ENCODE data around the gene CLTC. TPM values are rescaled to one million over a fixed set of nuclear protein-coding genes. Genes with fewer than 3 reads are reported as not detected.
A peak's percentile ranks its signal among the peaks of the same experiment; 100 is the strongest.

The CLTC gene
- polyA plus RNA-seq, 1 of the 3 experiments (the other 2 are of a cell fraction), result 160 TPM

DNA sequence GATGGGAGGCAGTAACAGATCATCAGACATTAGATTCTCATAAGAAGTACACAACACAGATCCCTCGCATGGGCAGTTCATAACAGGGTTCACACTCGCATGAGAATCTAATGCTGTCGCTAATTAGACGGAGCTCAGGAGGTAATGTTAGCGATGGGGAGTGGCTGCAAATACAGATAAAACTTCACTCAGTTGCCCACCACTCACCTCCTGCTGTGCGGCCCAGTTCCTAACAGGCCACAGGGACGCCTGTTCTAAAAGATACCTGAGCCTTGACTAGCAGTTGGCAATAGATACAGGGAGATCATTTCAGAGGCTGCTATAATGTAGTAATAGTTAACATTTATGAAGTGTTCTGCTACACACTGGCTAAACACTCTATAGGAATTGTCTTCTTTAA, 82.6 kb downstream of the CLTC start:
- CTCF ChIA-PET, result interaction anchor here (0.5 to 1.1 kb wide), 3 partner anchors 40 to 1102 kb away, joined by 3 read pairs; no protein-coding TSS in a partner anchor
- WGBS (ENCODE audit: low lambda C conversion rate), result 96% methylated on average over 7 of the region's 7 CpGs

DNA sequence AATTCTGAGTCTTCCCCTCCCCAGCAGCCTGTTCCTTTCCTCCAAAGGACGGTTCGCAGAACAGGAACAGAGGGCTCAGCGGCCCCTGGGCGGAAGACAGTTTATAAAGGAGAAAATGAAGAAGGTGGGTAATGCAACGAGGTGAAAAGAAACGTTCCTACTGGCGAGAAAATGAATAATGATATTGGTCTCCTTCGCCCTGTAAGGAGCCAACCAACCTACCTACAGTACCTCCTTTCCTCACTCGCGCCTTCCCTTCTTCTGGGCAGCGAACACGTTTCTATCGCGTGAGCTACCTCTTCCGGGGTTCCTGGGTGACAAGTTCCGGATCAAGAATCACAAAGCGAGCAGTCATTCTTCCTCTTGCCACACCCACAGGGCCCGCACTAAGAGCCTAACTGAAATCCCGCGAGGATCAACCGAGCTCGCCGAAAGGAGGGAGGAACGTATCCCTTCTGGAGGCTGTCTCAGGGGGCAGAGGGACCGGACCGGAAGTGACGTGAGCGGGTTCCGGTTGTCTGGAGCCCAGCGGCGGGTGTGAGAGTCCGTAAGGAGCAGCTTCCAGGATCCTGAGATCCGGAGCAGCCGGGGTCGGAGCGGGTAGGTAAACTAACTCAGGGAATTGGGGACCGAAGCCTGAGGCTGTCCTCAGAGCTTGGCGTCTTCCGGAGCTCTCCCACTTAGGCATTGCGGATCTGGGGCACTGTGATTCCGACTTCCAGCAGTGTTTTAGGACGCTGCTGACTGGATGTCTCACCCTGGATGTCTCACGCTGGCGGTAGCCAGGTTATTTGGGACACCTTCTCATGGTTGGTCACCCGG, 87.7 kb downstream of the CLTC start, which contains the start of the genes PTRH2 and VMP1:
Gene PTRH2 (minus strand): TSS at position 282 of the 822 bp plus-strand sequence. CDS start 9,452 bp downstream, outside the sequence.
Gene VMP1 (plus strand): TSS at position 506 of the 822 bp plus-strand sequence. CDS start 23,793 bp downstream, outside the sequence.
- POLR2A ChIA-PET, result interaction anchor here (0.7 to 1.2 kb wide), 4 partner anchors 19 to 142 kb away, joined by 3 to 13 read pairs (median 4); partner anchors contain the start of genes CLTC and DHX40
- H4K20me1 ChIP-seq (ENCODE audit: insufficient read depth), result peaks cover 38% of the 10 kb centered on the region
- peaks cover 97% of the 10 kb centered on the region for H3K79me2 ChIP-seq (ENCODE audit: insufficient read depth)
- no peak for TF ChIP-seq JUND (IDR thresholded peaks at IDR 0.05)
- TF ChIP-seq ELF1 (IDR thresholded peaks at IDR 0.05), result peak; percentile 91
- no peak for TF ChIP-seq FOXM1 (IDR thresholded peaks at IDR 0.05; ENCODE audit: low read depth)
- TF ChIP-seq NFIC (IDR thresholded peaks at IDR 0.05; ENCODE audit: borderline replicate concordance), result no peak
- TF ChIP-seq TCF12 (IDR thresholded peaks at IDR 0.05), result peak; percentile 37; the same call in 1 of the 2 replicates
- TF ChIP-seq RCOR1 (IDR thresholded peaks at IDR 0.05; ENCODE audit: low read length), result no peak; the same call in 1 of the 2 replicates
- TF ChIP-seq CHD2 (IDR thresholded peaks at IDR 0.05; ENCODE audit: low read length, partially characterized antibody), result peak; percentile 99
- TF ChIP-seq REST (IDR thresholded peaks at IDR 0.05; ENCODE audit: low read depth, low read length), result peak; percentile 74; the same call in 1 of the 2 replicates
- TF ChIP-seq RAD21 (IDR thresholded peaks at IDR 0.05; ENCODE audit: low read length), result no peak
- TF ChIP-seq GATA2 (CRISPR knock-in tag; IDR thresholded peaks at IDR 0.05), result no peak
- TF ChIP-seq TEAD4 (IDR thresholded peaks at IDR 0.05; ENCODE audit: borderline replicate concordance, insufficient read depth), result no peak
- TF ChIP-seq, protein P1, sequence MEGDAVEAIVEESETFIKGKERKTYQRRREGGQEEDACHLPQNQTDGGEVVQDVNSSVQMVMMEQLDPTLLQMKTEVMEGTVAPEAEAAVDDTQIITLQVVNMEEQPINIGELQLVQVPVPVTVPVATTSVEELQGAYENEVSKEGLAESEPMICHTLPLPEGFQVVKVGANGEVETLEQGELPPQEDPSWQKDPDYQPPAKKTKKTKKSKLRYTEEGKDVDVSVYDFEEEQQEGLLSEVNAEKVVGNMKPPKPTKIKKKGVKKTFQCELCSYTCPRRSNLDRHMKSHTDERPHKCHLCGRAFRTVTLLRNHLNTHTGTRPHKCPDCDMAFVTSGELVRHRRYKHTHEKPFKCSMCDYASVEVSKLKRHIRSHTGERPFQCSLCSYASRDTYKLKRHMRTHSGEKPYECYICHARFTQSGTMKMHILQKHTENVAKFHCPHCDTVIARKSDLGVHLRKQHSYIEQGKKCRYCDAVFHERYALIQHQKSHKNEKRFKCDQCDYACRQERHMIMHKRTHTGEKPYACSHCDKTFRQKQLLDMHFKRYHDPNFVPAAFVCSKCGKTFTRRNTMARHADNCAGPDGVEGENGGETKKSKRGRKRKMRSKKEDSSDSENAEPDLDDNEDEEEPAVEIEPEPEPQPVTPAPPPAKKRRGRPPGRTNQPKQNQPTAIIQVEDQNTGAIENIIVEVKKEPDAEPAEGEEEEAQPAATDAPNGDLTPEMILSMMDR (IDR thresholded peaks at IDR 0.05), result no peak
- no peak for TF ChIP-seq NRF1 (IDR thresholded peaks at IDR 0.05; ENCODE audit: low read depth, low read length)
- TF ChIP-seq RFX5 (IDR thresholded peaks at IDR 0.05; ENCODE audit: low read length), result peak; percentile 37; the same call in 1 of the 2 replicates
- TF ChIP-seq GABPA (IDR thresholded peaks at IDR 0.05; ENCODE audit: low read depth), result peak; percentile 97
- TF ChIP-seq POLR2AphosphoS5 (IDR thresholded peaks at IDR 0.05; ENCODE audit: low read depth, low read length), result peak; percentile 95
- TF ChIP-seq YY1 (IDR thresholded peaks at IDR 0.05; ENCODE audit: low read depth), result 0 out of 2 replicates have a peak, but pooled peaks have one; percentile 2
- TF ChIP-seq FOSL2 (IDR thresholded peaks at IDR 0.05; ENCODE audit: borderline replicate concordance, low read depth), result peak; percentile 25; the same call in 1 of the 2 replicates

More for the DNA sequence above, 82.6 kb downstream of the CLTC start:
- Histone ChIP-seq H2AFZ (ENCODE audit: low read depth) (no peak overlapping the region), H3K27me3 (ENCODE audit: insufficient read depth) (no peaks in the 10 kb centered on the region), H3K36me3 (replicated peaks in 1 of 2; ENCODE audit: control insufficient read depth in 1 of 2, insufficient read depth in 2 of 2, low read length in 1 of 2) (peaks cover 55 to 59% of the 10 kb centered on the region in 2 experiments), H3K79me2 (ENCODE audit: insufficient read depth) (peaks cover 99% of the 10 kb centered on the region), H3K4me1 (ENCODE audit: control insufficient read depth in 1 of 2, insufficient read depth in 2 of 2, low read depth in 1 of 2, low read length in 1 of 2) (peaks cover 0 to 14% of the 10 kb centered on the region in 2 experiments; a peak in 3 of 4 replicates), H3K9me3 (no peaks in the 10 kb centered on the region), H3K9ac (no peak overlapping the region), H4K20me1 (ENCODE audit: insufficient read depth) (peaks cover 82% of the 10 kb centered on the region), H3K4me2 (0 out of 2 replicates have a peak overlapping the region, but pooled peaks have one; percentile 1), H3K4me3 (ENCODE audit: low read depth in 2 of 2, low read length in 1 of 2) (no peak overlapping the region), H3K9me2 (no peaks in the 10 kb centered on the region), H3K27ac (ENCODE audit: low read depth in 2 of 2, low read length in 1 of 2) (0 out of 4 replicates have a peak overlapping the region, but pooled peaks of 1 of the 2 experiments have one; percentile 2), H3F3A (replicated peaks; ENCODE audit: insufficient read depth) (peaks cover 47% of the 10 kb centered on the region)
- no peak for DNase-seq
- POLR2A ChIA-PET, result interaction anchor here (1.2 kb wide), 1 partner anchor 83 kb away, joined by 3 read pairs; the partner anchor contains the start of gene CLTC
- TF ChIP-seq, protein P2, sequence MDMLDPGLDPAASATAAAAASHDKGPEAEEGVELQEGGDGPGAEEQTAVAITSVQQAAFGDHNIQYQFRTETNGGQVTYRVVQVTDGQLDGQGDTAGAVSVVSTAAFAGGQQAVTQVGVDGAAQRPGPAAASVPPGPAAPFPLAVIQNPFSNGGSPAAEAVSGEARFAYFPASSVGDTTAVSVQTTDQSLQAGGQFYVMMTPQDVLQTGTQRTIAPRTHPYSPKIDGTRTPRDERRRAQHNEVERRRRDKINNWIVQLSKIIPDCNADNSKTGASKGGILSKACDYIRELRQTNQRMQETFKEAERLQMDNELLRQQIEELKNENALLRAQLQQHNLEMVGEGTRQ (IDR thresholded peaks at IDR 0.05; ENCODE audit: borderline replicate concordance, low read depth, low read length), result no peak
- peak; percentile 6; the same call in 1 of the 2 replicates for TF ChIP-seq POLR2AphosphoS5 (IDR thresholded peaks at IDR 0.05; ENCODE audit: low read depth, low read length)

More for the DNA sequence above, 87.7 kb downstream of the CLTC start, which contains the start of the genes PTRH2 and VMP1:
- no peaks in the 10 kb centered on the region for H3K9me2 ChIP-seq
- H3K36me3 ChIP-seq (replicated peaks in 1 of 2; ENCODE audit: control insufficient read depth in 1 of 2, insufficient read depth in 2 of 2, low read length in 1 of 2), result peaks cover 12 to 24% of the 10 kb centered on the region in 2 experiments
- H3K27me3 ChIP-seq (ENCODE audit: insufficient read depth), result no peaks in the 10 kb centered on the region
- peak within 1 kb of the TSS; percentile 88 to 90 for H3K4me3 ChIP-seq (ENCODE audit: low read depth in 2 of 2, low read length in 1 of 2)
- peak within 1 kb of the TSS; percentile 93 for H3K4me2 ChIP-seq
- CTCF ChIA-PET, result interaction anchor here (0.7 to 1.9 kb wide), 6 partner anchors 22 to 330 kb away, joined by 3 to 6 read pairs (median 4); no protein-coding TSS in a partner anchor
- H3F3A ChIP-seq (replicated peaks; ENCODE audit: insufficient read depth), result peaks cover 26% of the 10 kb centered on the region
- H3K9ac ChIP-seq, result peak within 1 kb of the TSS; percentile 94
- WGBS (ENCODE audit: low lambda C conversion rate), result under 1% methylated on average over 45 of the region's 45 CpGs
- DNase-seq, result peak; percentile 96
- peaks cover 9 to 17% of the 10 kb centered on the region in 2 experiments; a peak in 3 of 4 replicates for H3K4me1 ChIP-seq (ENCODE audit: control insufficient read depth in 1 of 2, insufficient read depth in 2 of 2, low read depth in 1 of 2, low read length in 1 of 2)
- H2AFZ ChIP-seq (ENCODE audit: low read depth), result peak within 1 kb of the TSS; percentile 88
- no peaks in the 10 kb centered on the region for H3K9me3 ChIP-seq
- peak within 1 kb of the TSS; percentile 92 to 96 for H3K27ac ChIP-seq (ENCODE audit: low read depth in 2 of 2, low read length in 1 of 2)

Data from SK-N-SH (cell line).